Glutamatergic neuron (in vitro differentiated cells): ENCODE measurements around the gene HTRA3. TPM values are rescaled to one million over a fixed set of nuclear protein-coding genes. Genes with fewer than 3 reads are reported as not detected.

ENCODE experiments used
- DNase-seq: peaks from one replicate; pipeline ENCODE4 v3.0.0; 2022
- H3K27ac Mint-ChIP-seq: one replicate; pipeline ENCODE4 v1.8.0; 2020; ENCODE audit warnings: mild to moderate bottlenecking, mixed read lengths, inconsistent platforms; ENCODE audit not compliant: unreplicated experiment
- H3K27me3 Mint-ChIP-seq: one replicate; pipeline ENCODE4 v1.8.0; 2020; ENCODE audit warnings: mild to moderate bottlenecking, moderate library complexity, mixed read lengths, inconsistent platforms; ENCODE audit not compliant: unreplicated experiment
- H3K36me3 Mint-ChIP-seq: one replicate; pipeline ENCODE4 v1.8.0; 2020; ENCODE audit warnings: mild to moderate bottlenecking, mixed read lengths, inconsistent platforms; ENCODE audit not compliant: unreplicated experiment
- H3K4me1 Mint-ChIP-seq: one replicate; pipeline ENCODE4 v1.8.0; 2020; ENCODE audit warnings: mild to moderate bottlenecking, low read depth, mixed read lengths, inconsistent platforms; ENCODE audit not compliant: unreplicated experiment
- H3K4me3 Mint-ChIP-seq: one replicate; pipeline ENCODE4 v1.8.0; 2020; ENCODE audit warnings: mild to moderate bottlenecking, mixed read lengths, inconsistent platforms; ENCODE audit not compliant: unreplicated experiment
- H3K9me3 Mint-ChIP-seq: one replicate; pipeline ENCODE4 v1.8.0; 2020; ENCODE audit warnings: mild to moderate bottlenecking, moderate library complexity, mixed read lengths, inconsistent platforms; ENCODE audit not compliant: unreplicated experiment
- total RNA-seq: library from RNA; stranded (reverse); fragmentation: NEBNext Ultra II Directional; extraction: Animal tissue kit (Norgen Biotek cat#: 25700); gene quantifications from one replicate; pipeline ENCODE4 v1.2.1, GENCODE V29; 2021; ENCODE audit not compliant: unreplicated experiment
- TF ChIP-seq, protein P1 (sequence below): fragments of 200-600 bp; sonication (generic); IDR thresholded peaks from one replicate; pipeline ENCODE4 v1.5.0; 2021; ENCODE audit not compliant: partially characterized antibody, unreplicated experiment

Gene HTRA3
- total RNA-seq, 1 donor from 2014 or later: 0.64 TPM

DNA sequence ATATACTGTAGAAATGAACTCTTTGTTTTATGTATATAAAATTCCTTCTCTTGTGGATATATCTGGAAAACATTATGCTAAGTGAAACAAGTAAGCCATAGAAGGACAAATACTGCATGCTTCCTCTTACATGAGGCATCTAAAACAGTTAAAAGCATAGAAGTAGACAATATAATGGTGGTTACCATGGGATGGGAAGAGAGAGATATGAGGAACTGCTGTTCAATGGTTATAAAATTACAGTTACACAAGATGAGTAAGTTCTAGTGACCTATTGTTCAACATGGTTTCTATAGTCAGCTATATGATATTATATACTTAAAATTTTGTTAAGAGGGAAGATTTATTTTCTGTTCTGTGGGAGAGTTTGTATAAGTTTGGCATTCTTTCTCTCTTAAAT, 43.4 kb downstream of the HTRA3 start:
- DNase-seq: no peak
- H3K27me3 Mint-ChIP-seq: peaks cover 8% of the 10 kb centered on the region
- TF ChIP-seq, protein P1, sequence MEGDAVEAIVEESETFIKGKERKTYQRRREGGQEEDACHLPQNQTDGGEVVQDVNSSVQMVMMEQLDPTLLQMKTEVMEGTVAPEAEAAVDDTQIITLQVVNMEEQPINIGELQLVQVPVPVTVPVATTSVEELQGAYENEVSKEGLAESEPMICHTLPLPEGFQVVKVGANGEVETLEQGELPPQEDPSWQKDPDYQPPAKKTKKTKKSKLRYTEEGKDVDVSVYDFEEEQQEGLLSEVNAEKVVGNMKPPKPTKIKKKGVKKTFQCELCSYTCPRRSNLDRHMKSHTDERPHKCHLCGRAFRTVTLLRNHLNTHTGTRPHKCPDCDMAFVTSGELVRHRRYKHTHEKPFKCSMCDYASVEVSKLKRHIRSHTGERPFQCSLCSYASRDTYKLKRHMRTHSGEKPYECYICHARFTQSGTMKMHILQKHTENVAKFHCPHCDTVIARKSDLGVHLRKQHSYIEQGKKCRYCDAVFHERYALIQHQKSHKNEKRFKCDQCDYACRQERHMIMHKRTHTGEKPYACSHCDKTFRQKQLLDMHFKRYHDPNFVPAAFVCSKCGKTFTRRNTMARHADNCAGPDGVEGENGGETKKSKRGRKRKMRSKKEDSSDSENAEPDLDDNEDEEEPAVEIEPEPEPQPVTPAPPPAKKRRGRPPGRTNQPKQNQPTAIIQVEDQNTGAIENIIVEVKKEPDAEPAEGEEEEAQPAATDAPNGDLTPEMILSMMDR: no peak
- H3K4me3 Mint-ChIP-seq: no peak overlapping the region
- peaks cover 8% of the 10 kb centered on the region for H3K4me1 Mint-ChIP-seq
- H3K36me3 Mint-ChIP-seq: peaks cover 13% of the 10 kb centered on the region
- peaks cover 13% of the 10 kb centered on the region for H3K9me3 Mint-ChIP-seq
- no peak overlapping the region for H3K27ac Mint-ChIP-seq

DNA sequence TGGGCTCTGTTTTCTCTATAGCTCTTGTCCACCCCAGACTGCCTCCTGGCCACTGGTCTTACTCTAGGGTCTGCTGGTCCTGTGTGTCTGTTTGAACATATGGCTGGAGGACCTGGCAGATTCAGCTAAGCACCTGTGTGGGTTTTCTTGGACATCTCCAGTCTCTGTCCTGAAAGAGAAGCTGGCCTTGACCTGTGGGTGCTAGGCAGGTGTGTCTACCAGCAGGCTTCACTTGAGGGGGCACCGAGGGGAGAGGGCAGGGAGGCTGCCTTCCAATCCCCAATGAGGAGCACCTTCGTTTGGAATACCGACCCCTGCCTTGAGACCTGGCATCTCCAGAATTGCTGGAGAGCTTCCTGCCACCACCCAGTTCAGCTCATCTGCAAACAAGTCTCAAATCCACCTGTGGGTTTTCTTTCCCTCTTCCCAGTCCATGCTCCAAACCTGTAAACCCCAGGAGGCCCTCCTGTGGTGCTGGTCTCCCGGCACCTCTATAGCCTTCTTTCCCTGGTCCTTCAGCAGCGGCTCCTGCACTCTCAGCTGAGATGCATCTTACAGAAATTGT, 45.2 kb downstream of the HTRA3 start:
- no peak overlapping the region for H3K27ac Mint-ChIP-seq
- H3K27me3 Mint-ChIP-seq: peaks cover 6% of the 10 kb centered on the region
- H3K4me1 Mint-ChIP-seq: peaks cover 8% of the 10 kb centered on the region
- no peak overlapping the region for H3K4me3 Mint-ChIP-seq
- TF ChIP-seq, protein P1: no peak
- peaks cover 13% of the 10 kb centered on the region for H3K9me3 Mint-ChIP-seq
- peaks cover 13% of the 10 kb centered on the region for H3K36me3 Mint-ChIP-seq
- DNase-seq: no peak

GRCh38 chr4:8315435-8316250, 46.1 kb downstream of the HTRA3 start:
- H3K36me3 Mint-ChIP-seq: peaks cover 13% of the 10 kb centered on the region
- H3K4me3 Mint-ChIP-seq: no peak overlapping the region
- peaks cover 8% of the 10 kb centered on the region for H3K4me1 Mint-ChIP-seq
- peaks cover 2% of the 10 kb centered on the region for H3K27me3 Mint-ChIP-seq
- no peak for DNase-seq
- peaks cover 13% of the 10 kb centered on the region for H3K9me3 Mint-ChIP-seq
- H3K27ac Mint-ChIP-seq: no peak overlapping the region
- TF ChIP-seq, protein P1: no peak

- DNase-seq: no peak
- Mint-ChIP-seq H3K27me3 (peaks cover 2% of the 10 kb centered on the region), H3K27ac (no peak overlapping the region), H3K4me1 (peaks cover 8% of the 10 kb centered on the region), H3K4me3 (no peak overlapping the region), H3K9me3 (peaks cover 13% of the 10 kb centered on the region), H3K36me3 (peaks cover 13% of the 10 kb centered on the region)
- TF ChIP-seq, protein P1: no peak
These were observed 46.8 kb downstream of the HTRA3 start for GRCh38 chr4:8316251-8316771.

DNA sequence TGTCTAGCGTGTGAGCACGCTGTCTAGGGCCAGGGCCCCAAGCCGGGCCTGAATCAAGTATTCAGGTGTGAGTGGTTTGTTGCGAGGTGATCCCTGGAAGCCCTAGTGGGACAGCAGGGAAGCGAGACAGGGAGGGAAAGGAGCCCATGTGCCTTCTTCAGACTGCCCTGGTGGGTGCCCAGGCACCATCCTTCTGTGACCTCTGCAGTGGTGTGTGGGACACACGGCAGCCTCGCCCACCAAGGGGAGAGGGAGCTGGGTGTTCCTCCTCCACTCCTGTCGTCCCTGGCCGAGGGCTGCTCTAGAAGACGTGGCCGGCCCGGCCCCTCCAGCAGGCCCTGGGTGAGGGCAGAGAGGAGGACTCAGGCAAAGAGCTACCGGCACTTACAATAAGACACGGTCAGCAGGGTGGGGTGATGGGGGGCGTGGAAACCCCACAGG, 47.4 kb downstream of the HTRA3 start:
- DNase-seq: no peak
- TF ChIP-seq, protein P1: no peak
- peaks cover 8% of the 10 kb centered on the region for H3K4me1 Mint-ChIP-seq
- no peak overlapping the region for H3K27ac Mint-ChIP-seq
- H3K36me3 Mint-ChIP-seq: peaks cover 13% of the 10 kb centered on the region
- peaks cover 2% of the 10 kb centered on the region for H3K27me3 Mint-ChIP-seq
- peaks cover 13% of the 10 kb centered on the region for H3K9me3 Mint-ChIP-seq
- no peak overlapping the region for H3K4me3 Mint-ChIP-seq
